T follicular helper cell (primary cell): ENCODE data around the gene RAB11B.
"Not testable (repeated sequence)": the region's sequence is repeated elsewhere in the genome, so short reads cannot be mapped to it uniquely, and the experiment has no call there.

Experiments used
- DNase-seq: peaks from one replicate; pipeline ENCODE4 v3.0.0-alpha.2; 2020; ENCODE audit warnings: low read depth

Gene RAB11B

DNA sequence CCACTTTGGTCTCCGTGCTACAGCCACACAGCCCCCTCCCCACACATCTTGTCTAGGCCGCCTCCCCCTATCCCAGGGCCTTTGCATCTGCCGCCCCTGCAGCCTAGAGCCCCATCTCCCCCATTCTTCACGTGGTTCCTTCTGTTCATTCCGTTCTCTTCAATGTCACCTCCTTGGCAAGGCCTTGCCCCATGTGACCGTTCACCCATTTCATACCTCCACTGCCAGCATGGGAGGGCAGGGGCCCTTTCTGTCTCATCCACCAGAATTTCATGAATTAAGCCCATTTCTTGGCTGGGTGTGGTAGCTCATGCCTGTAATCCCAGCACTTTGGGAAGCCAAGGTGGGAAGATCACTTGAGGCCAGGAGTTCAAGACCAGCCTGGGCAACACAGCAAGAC is 38.9 kb downstream of the RAB11B start:
- no peak for DNase-seq

GRCh38 chr19:8429826-8430225 is 39.7 kb downstream of the RAB11B start:
- DNase-seq, result no peak

DNA sequence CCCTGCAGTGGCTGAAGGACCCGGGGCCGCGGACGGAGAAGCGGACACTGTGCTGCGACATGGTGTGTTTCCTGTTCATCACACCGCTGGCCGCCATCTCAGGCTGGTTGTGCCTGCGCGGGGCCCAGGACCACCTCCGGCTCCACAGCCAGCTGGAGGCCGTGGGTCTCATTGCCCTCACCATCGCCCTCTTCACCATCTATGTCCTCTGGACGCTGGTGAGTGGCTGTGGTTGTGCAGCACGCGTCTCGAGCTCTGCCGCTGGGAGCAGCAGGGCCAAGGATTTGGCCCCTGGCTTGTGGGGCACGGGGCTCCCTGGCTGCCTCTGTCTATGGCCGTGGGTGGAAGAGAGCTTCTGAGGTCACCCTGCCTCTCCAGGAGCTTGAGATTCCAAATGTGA is 40.5 kb downstream of the RAB11B start:
- no peak for DNase-seq

- DNase-seq, result no peak
Observed at GRCh38 chr19:8438236-8438635, 48.1 kb downstream of the RAB11B start.

DNA sequence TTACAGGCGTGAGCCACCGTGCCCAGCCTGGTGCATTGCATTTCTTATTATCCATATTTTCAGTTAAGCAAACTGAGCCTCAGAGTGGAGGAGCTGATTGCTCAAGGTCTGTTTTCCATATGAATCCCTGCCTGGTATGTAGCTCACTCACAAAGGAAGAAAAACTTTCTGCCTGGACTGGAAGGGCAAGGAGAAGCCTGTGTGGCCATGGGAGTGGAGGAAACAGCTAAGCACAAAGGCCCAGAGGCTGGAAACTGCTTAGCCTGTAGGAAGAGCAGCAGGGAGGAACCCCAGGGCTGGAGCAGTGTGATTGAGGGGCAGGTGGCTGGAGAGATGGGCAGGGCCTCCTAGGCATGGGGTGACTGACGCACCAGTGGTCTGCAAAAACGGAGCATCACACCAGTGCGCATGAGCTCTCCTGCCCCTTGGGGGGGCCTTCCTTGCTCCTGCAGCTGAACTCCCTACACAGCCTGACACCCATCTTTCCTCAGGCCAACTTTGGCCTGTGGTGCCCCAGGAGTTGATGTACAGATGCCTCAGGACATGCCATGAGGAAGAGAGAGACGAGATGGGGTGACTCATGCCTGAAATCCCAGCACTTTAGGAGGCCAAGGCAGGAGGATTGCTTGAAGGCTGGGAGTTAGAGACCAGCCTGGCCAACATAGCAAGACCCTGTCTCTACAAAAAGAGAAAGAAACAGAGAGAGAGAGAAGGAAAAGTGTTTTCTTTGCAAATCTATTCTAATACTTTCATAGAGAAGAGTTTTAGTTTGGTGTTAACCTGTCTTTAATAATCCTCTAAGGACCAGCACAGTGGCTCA is 51.8 kb downstream of the RAB11B start:
- DNase-seq, result no peak

DNA sequence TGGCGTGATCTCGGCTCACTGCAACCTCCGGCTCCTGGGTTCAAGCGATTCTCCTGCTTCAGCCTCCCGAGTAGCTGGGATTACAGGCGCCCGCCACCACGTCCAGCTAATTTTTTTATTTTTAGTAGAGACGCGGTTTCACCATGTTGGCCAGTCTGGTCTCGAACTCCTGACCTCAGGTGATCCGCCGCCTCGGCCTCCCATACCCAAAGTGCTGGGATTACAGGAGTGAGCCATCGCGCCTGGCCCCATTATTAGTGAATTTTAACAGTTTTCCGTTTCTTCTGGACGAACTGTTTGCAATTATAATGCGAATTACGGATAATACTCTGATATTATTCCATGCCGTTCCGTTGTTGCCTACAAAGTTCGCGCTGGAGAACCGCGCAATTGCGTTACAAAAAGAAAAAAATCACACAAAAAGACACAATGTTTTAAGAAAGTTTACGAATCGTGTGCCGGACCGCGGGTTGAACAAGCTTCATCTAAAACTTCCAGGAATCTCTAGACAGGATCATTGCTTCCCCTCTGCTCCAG is 54.0 kb downstream of the RAB11B start:
- not testable (repeated sequence) for DNase-seq

DNA sequence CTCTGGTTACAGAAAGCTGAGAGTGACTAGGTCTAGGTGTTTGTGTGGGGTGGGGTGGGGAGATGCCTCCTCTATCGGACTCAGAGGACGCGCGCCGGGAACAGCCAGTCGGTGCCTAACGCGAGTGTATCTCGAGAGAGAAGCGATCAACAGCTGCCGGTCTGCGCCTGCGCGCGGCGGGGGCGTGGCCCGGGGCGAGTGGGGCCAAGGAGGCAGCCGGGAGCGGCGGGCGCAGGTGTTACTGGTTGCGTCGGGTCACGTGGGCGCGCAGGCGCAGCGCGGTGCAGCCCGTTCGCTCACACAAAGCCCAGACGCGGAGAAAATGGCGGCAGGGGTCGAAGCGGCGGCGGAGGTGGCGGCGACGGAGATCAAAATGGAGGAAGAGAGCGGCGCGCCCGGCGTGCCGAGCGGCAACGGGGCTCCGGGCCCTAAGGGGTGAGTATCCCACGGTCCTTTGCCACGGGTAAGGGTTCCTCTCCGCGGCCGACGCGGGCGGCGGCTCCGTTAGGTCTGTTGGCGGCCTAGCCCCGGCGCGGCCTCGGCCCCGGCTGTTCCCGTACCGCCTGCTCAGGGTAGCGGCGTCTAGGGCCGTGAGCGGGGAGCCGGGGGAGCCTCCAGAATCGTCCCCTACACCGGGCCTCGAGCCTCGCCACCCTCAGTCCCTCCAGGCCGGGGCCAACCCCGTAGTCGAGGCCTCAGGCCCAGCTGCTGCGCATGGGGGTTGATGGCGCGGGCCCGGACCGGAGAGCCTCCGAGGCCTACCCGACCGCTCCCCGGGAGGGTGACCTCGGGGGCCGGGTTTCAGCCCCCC is 54.7 kb downstream of the RAB11B start, which contains the start of gene HNRNPM:
TSS of gene HNRNPM (plus strand) at position 299 of the 811 bp plus-strand sequence. CDS start at position 323, 24 bp downstream.
- DNase-seq, result peak; percentile 100

DNA sequence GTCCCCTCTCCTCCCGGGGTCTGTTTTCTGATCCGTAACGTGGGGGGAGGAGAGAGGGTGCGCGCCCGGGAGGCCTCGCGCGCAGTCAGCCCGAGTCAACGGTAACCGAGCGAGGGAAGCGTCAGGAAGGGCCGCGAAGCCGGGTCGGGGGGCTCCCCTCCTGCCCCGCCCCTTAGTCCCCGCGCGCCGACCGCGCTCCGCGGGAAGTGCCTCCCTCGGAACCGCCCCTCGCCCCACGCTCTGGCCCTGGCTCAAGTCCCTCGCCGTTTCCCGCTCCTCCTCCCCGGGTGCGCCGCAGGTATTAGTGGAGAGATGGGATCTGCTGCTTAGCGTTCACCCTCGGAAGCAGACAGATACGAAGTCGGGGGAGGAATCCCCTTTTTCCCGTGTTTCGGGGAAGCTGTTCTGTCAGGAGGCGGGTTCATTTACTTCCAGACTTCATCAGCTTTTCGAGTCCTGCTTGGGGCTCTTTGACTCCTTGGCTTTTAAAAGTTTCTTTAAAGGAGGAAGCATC is 55.4 kb downstream of the RAB11B start:
- DNase-seq, result peak; percentile 17

- no peak for DNase-seq
Observed at GRCh38 chr19:8446061-8446709, 56.0 kb downstream of the RAB11B start.

- no peak for DNase-seq
Observed at GRCh38 chr19:8449830-8450229, 59.7 kb downstream of the RAB11B start.

GRCh38 chr19:8451377-8451776 is 61.2 kb downstream of the RAB11B start:
- no peak for DNase-seq

GRCh38 chr19:8451885-8452284 is 61.7 kb downstream of the RAB11B start:
- no peak for DNase-seq

DNA sequence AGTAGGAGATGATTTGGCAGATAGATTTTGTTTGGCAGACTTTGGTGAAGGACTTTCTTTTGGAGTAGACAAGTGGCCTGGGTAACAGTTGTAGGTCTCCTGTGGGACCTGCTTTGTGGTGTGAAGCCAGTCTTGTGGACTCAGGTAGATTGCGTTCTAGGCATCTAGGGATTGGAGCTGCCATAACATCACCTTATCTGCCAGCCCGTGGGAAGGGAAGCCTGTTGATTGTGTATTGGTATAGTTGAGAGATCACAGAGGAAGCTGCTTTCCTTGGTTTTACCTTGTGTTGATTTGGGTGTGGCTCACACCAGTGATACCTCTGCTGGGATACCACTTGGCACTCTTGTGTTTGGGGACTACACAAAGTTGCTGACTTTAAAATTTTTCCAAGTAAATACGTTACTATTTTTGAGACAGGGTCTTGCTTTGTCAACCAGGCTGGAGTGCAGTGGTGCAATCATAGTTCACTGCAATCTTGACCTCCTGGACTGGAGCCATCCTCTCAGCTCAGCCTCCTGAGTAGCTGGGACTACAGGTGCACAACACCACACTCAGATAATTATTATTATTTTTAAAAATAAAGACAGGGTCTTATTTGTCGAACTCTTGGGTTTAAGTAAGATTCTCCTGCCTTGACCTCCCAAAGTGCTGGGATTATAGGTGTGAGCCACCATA is 62.4 kb downstream of the RAB11B start:
- no peak for DNase-seq

DNA sequence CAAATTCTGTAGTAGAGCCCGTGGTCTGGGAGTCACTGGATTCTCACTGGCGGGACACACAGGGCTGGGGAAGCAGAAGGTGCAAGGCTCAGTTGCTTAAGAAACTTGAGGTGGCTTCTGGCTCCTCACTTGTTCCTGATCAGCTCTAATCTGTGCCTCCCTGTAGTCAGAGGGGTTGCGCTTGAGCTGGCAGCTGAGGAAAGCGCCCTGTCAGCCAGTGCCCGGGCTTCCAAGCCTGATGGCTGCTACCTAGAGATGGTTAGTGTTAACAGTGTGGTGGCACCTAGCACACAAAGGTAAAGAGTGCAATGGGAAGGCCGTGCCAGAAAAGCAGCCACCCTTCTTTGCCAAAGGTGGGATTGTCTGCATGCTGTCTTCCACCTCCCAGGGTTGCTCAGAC is 63.5 kb downstream of the RAB11B start:
- no peak for DNase-seq
